UCSD-AML1 (cell line): Measurements from ENCODE around the gene BANP.
"Not testable (repeated sequence)": the region's sequence is repeated elsewhere in the genome, so short reads cannot be mapped to it uniquely, and the experiment has no call there.

Experiments used
- DNase-seq: peaks from one replicate; lab custom pipeline; 2025; ENCODE audit not compliant: unreplicated experiment; lab: John Stamatoyannopoulos, UW

Gene BANP

GRCh38 chr16:88118376-88118775, 167.1 kb downstream of the BANP start:
- DNase-seq = no peak

DNA sequence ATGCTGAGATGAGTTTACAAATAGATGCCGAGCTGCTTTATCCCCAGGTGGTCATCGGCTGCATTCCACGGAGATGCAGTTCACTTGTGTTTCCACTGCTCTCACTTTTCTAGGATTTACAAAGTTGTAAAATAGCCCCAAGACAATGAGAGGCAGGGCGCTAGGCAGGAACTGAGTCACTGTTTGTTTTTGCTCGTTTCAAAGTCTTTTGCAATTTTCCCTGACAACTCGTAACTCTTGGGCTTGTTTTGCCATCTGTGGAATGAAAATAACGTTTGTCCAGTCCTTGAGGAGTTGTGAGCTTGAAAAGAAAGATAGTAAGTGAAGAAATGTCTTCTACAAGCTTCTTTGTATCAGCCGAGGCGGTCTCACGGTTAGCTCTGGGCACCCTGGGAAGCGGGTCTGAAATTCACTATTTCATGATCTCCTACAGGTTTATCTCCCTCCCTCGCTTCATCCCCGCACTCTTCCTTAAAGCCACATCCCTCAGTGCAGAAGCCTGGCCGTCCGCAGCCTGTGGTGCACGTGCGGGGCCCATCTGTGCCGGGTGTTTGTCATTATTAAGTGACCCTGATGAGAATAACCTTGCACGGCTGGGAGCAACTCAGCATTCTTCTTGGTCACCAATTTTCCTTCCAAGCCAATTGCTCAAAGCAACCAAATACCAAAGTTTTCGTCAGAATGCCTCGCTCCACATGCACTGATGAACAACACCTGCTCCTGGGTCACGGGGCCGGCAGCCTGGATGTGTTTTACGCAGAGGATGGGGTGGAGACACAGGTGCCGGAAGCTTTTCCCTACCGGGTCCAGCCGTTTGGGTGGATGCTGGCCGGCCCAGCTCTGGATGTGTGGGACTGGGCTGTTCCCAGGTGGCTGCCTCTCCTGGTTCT, 167.9 kb downstream of the BANP start:
- DNase-seq = not testable (repeated sequence)

- DNase-seq = not testable (repeated sequence)
These were observed 168.9 kb downstream of the BANP start for GRCh38 chr16:88119881-88120751.

DNA sequence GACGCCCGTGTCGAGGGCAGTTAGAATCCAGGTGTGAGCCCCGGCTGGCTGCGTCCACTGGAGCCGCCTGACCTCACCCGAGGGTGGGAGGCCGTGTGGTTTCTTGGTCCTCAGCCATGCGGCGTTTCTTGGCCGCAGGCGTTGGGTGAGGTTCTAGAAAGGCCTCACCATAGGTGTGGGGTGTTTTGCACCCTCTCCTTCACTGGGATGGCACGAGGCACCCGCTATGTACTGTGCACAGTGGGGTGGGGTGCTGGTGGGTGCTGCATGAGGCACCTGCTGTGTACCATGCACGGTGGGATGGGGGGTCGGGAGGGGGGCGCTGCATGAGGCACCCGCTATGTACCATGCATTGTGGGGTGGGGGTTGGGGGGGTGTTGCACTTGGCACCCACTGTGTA, 169.6 kb downstream of the BANP start:
- no peak for DNase-seq

DNA sequence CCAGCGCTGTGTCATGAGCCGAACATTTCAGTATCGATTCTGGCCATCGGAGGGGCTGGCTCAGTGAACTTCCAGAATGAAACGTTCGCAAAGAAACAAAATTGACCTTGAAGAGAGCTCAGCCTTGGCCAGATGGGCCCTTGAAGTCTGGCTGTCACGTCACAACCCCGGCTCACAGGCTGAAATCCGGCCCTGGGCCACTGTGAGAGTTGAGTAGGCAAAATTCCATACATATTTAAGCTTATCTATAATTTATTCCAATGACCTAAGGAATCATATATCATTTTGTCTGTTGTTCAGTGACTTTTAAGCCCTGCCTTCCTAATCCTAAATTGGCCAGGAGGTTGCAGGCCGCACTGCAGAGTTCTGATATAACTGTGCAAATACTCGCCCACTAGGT, 170.2 kb downstream of the BANP start:
- DNase-seq = not testable (repeated sequence)

DNA sequence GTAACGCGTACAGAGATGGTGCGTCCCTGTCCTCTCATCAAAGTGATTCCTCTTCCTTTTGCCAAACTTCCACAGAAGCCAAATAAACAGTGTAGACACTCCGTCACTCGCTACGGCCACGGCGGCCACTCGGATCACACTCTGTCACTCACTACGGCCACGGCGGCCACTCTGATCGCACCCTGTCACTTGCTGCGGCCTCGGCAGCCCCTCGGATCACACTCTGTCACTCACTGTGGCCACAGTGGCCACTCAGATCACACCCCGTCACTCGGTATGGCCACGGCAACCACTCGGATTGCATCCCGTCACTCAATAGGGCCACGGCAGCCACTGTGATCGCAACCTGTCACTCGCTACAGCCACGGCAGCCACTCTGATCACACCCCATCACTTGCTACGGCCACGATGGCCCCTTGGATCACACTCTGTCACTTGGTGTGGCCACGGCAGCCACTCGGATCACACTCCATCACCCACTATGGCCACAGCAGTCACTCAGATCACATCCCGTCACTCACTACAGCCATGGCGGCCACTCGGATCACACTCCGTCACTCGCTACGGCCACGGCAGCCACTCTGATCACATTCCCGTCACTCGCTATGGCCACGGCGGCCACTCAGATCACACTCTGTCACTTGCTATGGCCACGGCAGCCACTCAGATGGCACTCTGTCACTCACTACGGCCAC, 170.8 kb downstream of the BANP start:
- DNase-seq = no peak
